Astrocyte (in vitro differentiated cells and primary cell): ENCODE measurements around the gene IL10RB. TPM values are rescaled to one million over a fixed set of nuclear protein-coding genes. Genes with fewer than 3 reads are reported as not detected.

Source experiments
- DNase-seq: peaks from one replicate; pipeline ENCODE4 v3.0.0-alpha.2; 2010; ENCODE audit warnings: low read depth
- FAIRE-seq: peaks from 2 replicates; lab custom pipeline; 2011; peaks lifted over from hg19 to GRCh38; lab: Jason Lieb, UNC
- H2AFZ ChIP-seq: 2 replicates; pipeline ENCODE4 v1.6.0; 2012; ENCODE audit warnings: low read depth, low read length, inconsistent platforms
- H3K27ac ChIP-seq: 2 replicates; pipeline ENCODE4 v1.5.1; 2011; ENCODE audit warnings: low read depth, low read length, inconsistent platforms
- H3K27me3 ChIP-seq: 2 replicates; pipeline ENCODE4 v1.6.0; 2011; ENCODE audit warnings: low read length, inconsistent platforms; ENCODE audit not compliant: insufficient read depth
- H3K36me3 ChIP-seq: 2 replicates; pipeline ENCODE4 v1.5.1; 2011; ENCODE audit warnings: low read length, inconsistent platforms; ENCODE audit not compliant: insufficient read depth
- H3K4me1 ChIP-seq: 2 replicates; pipeline ENCODE4 v1.5.1; 2011; ENCODE audit warnings: low read length, inconsistent platforms; ENCODE audit not compliant: insufficient read depth
- H3K4me2 ChIP-seq: 2 replicates; pipeline ENCODE4 v1.6.0; 2012; ENCODE audit warnings: low read length, inconsistent platforms
- H3K4me3 ChIP-seq: 2 replicates; pipeline ENCODE4 v1.5.1; 2011; ENCODE audit warnings: low read depth, mild to moderate bottlenecking, low read length, inconsistent platforms; ENCODE audit not compliant: insufficient read depth
- H3K79me2 ChIP-seq: 2 replicates; pipeline ENCODE4 v1.6.0; 2012; ENCODE audit warnings: mild to moderate bottlenecking, low read length, inconsistent platforms; ENCODE audit not compliant: insufficient read depth
- H3K9ac ChIP-seq: 2 replicates; pipeline ENCODE4 v1.6.0; 2012; ENCODE audit warnings: mild to moderate bottlenecking, low read length, inconsistent platforms
- H3K9me3 ChIP-seq: 2 replicates; pipeline ENCODE4 v1.5.1; 2012; ENCODE audit warnings: low read depth, mild to moderate bottlenecking, low read length, inconsistent platforms; ENCODE audit not compliant: insufficient read depth
- H4K20me1 ChIP-seq: 2 replicates; pipeline ENCODE4 v1.6.0; 2012; ENCODE audit warnings: low read length, inconsistent platforms; ENCODE audit not compliant: insufficient read depth
- H3K27ac Mint-ChIP-seq: one replicate; pipeline ENCODE4 v1.8.0; 2021; ENCODE audit warnings: mild to moderate bottlenecking, mixed read lengths; ENCODE audit not compliant: unreplicated experiment
- H3K27me3 Mint-ChIP-seq: one replicate; pipeline ENCODE4 v1.8.0; 2021; ENCODE audit warnings: low read depth, mixed read lengths; ENCODE audit not compliant: unreplicated experiment
- H3K36me3 Mint-ChIP-seq: one replicate; pipeline ENCODE4 v1.8.0; 2021; ENCODE audit warnings: low read depth, mixed read lengths; ENCODE audit not compliant: unreplicated experiment
- H3K4me1 Mint-ChIP-seq: one replicate; pipeline ENCODE4 v1.8.0; 2021; ENCODE audit warnings: low read depth, mixed read lengths; ENCODE audit not compliant: unreplicated experiment
- H3K4me3 Mint-ChIP-seq: one replicate; pipeline ENCODE4 v1.8.0; 2021; ENCODE audit warnings: mild to moderate bottlenecking, moderate library complexity, mixed read lengths; ENCODE audit not compliant: unreplicated experiment
- H3K9me3 Mint-ChIP-seq: one replicate; pipeline ENCODE4 v1.8.0; 2021; ENCODE audit warnings: mild to moderate bottlenecking, mixed read lengths; ENCODE audit not compliant: unreplicated experiment
- CTCF ChIP-seq: IDR thresholded peaks from 2 replicates; pipeline ENCODE4 v1.5.1; 2011; ENCODE audit warnings: low read depth, mild to moderate bottlenecking, inconsistent platforms, low read length, moderate library complexity; ENCODE audit not compliant: insufficient read depth
- EZH2 ChIP-seq: IDR thresholded peaks from 2 replicates; pipeline ENCODE4 v1.6.1; 2012; ENCODE audit warnings: mild to moderate bottlenecking, low read length, inconsistent platforms; ENCODE audit not compliant: insufficient read depth
- total RNA-seq: library from RNA; stranded (reverse); gene quantifications from 2 replicates; pipeline ENCODE4 v1.2.1, GENCODE V29; 2021

Gene IL10RB
- total RNA-seq, 1 donor from 2014 or later, result 14.0 TPM

DNA sequence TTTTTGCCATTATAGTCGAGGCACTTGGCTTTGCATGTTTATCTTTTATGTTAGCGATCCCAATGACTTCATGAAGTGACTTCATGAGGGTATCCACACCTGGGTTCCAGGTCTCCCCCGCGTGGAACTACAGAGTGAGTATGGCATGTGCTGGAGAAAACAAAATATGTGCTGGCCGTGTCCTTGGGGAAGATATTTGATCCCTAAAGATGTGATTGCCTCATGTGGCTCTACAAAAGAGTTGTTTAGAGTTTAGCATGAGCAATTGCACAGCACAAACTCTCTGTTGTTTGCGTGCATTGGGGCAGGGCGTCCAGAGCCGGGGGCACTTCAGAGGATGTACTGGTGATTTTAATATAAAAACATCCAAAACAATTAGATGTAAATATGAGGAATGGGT, 4.8 kb downstream of the IL10RB start:
- H3K4me3 ChIP-seq, result no peak overlapping the region
- H3K79me2 ChIP-seq, result peaks cover 5% of the 10 kb centered on the region
- peaks cover 18% of the 10 kb centered on the region for H3K36me3 Mint-ChIP-seq
- peaks cover 7% of the 10 kb centered on the region for H3K4me1 Mint-ChIP-seq
- H3K9me3 Mint-ChIP-seq, result no peaks in the 10 kb centered on the region
- H3K4me3 Mint-ChIP-seq, result no peak overlapping the region
- H3K9ac ChIP-seq, result no peak overlapping the region
- peaks cover 4% of the 10 kb centered on the region for H3K36me3 ChIP-seq
- no peak overlapping the region for H3K4me2 ChIP-seq
- DNase-seq (no peak), FAIRE-seq (no peak)
- no peak overlapping the region for H3K27ac ChIP-seq
- no peaks in the 10 kb centered on the region for H3K27me3 ChIP-seq
- H3K27me3 Mint-ChIP-seq, result no peaks in the 10 kb centered on the region
- peaks cover 6% of the 10 kb centered on the region for H3K4me1 ChIP-seq
- peaks cover 11% of the 10 kb centered on the region for H4K20me1 ChIP-seq
- H3K27ac Mint-ChIP-seq, result no peak overlapping the region
- TF ChIP-seq CTCF (no peak), EZH2 (no peak)
- H2AFZ ChIP-seq, result no peak overlapping the region
- no peaks in the 10 kb centered on the region for H3K9me3 ChIP-seq

DNA sequence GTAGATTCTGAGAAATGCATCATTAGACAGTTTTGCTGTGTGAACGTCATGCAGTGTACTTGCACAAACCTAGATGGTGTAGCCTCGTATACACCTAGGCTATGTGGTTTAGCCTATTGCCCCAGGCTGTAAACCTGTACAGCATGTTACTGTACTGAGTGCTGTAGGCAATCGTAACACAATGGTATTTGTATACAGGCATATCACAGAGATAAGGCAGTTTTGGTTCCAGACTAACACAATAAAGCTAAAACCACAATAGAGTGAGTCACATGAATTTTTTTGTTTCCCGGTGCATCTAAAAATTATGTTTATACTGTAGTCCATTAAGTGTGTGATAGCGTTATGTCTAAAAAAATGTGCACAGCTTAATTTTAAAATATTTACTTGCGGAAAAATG, 6.9 kb downstream of the IL10RB start:
- Histone ChIP-seq H3K27ac (no peak overlapping the region), H3K9me3 (no peaks in the 10 kb centered on the region), H3K9ac (no peak overlapping the region), H4K20me1 (peaks cover 11% of the 10 kb centered on the region), H3K27me3 (no peaks in the 10 kb centered on the region), H3K79me2 (no peaks in the 10 kb centered on the region), H3K4me1 (peaks cover 5% of the 10 kb centered on the region), H2AFZ (no peak overlapping the region), H3K4me3 (no peak overlapping the region), H3K4me2 (no peak overlapping the region), H3K36me3 (peaks cover 4% of the 10 kb centered on the region)
- no peak for FAIRE-seq
- DNase-seq, result peak; percentile 59
- TF ChIP-seq EZH2 (no peak), CTCF (no peak)
- Mint-ChIP-seq H3K4me1 (no peaks in the 10 kb centered on the region), H3K9me3 (no peaks in the 10 kb centered on the region), H3K36me3 (peaks cover 25% of the 10 kb centered on the region), H3K27me3 (no peaks in the 10 kb centered on the region), H3K4me3 (no peak overlapping the region), H3K27ac (no peak overlapping the region)

DNA sequence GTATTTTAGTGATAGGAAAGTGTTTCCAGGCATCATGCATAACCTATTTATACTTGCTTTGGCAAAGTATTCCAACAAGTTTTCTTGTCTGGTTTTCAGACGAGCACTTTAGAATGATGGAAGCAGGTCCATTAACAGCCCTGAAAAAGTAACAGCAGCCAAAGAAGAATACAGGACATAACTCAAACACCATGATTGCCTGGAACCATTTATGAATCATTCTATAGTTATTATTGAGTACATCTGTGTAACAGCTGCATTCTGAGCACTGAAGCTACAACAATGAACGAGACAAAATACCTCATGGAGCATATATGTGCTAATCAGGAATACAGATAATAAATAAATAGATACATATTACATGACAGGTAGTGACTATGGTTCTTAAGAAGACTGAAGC, 12.6 kb downstream of the IL10RB start:
- H3K27me3 Mint-ChIP-seq, result no peaks in the 10 kb centered on the region
- DNase-seq (peak; percentile 23), FAIRE-seq (no peak)
- no peak overlapping the region for H3K9ac ChIP-seq
- H3K79me2 ChIP-seq, result no peaks in the 10 kb centered on the region
- H3K4me3 Mint-ChIP-seq, result no peak overlapping the region
- peaks cover 4% of the 10 kb centered on the region for H3K9me3 Mint-ChIP-seq
- H3K4me1 Mint-ChIP-seq, result no peaks in the 10 kb centered on the region
- no peak overlapping the region for H3K4me3 ChIP-seq
- H3K4me1 ChIP-seq, result no peaks in the 10 kb centered on the region
- peaks cover 6% of the 10 kb centered on the region for H3K9me3 ChIP-seq
- H4K20me1 ChIP-seq, result no peaks in the 10 kb centered on the region
- no peak overlapping the region for H2AFZ ChIP-seq
- H3K4me2 ChIP-seq, result no peak overlapping the region
- peaks cover 7% of the 10 kb centered on the region for H3K36me3 ChIP-seq
- H3K27ac Mint-ChIP-seq, result no peak overlapping the region
- TF ChIP-seq EZH2 (no peak), CTCF (no peak)
- no peaks in the 10 kb centered on the region for H3K27me3 ChIP-seq
- H3K36me3 Mint-ChIP-seq, result peaks cover 42% of the 10 kb centered on the region
- no peak overlapping the region for H3K27ac ChIP-seq
